GM12878 (cell line): ENCODE measurements around the gene EPHA8. TPM values are rescaled to one million over a fixed set of nuclear protein-coding genes. Genes with fewer than 3 reads are reported as not detected.

Source experiments
- ATAC-seq: fragments of 200-7000 bp; cut with Tn5 transposase; 3 replicates; pipeline ENCODE4 v1.9.1; 2020; ENCODE audit warnings: mild to moderate bottlenecking, moderate library complexity
- BruUV-seq: library from RNA; stranded (reverse); fragments of 400-500 nt; replicated peaks from 2 replicates; lab custom pipeline; 2021; lab: Mats Ljungman, UMichigan
- CTCF ChIA-PET: fragments of 300-600 bp; sonication (Branson Sonifier 250); formaldehyde crosslinking; extraction: SDS; loops from one replicate; lab custom pipeline; 2021; ENCODE audit warnings: inconsistent platforms; lab: Yijun Ruan, JAX
- POLR2A ChIA-PET: fragments of 350-600 bp; formaldehyde crosslinking; extraction: SDS; loops from one replicate; lab custom pipeline; 2021; ENCODE audit warnings: inconsistent platforms; lab: Charles Lee
- RAD21 ChIA-PET: fragments of 300-600 bp; sonication (Branson Sonifier 250); formaldehyde crosslinking; loops from one replicate; lab custom pipeline; 2023; ENCODE audit warnings: antibody characterized with exemption; ENCODE audit not compliant: unreplicated experiment; lab: Charles Lee
- SMC1A ChIA-PET: fragments of 300-600 bp; sonication (Branson Sonifier 250); formaldehyde crosslinking; loops from one replicate; lab custom pipeline; 2023; ENCODE audit not compliant: unreplicated experiment, uncharacterized antibody; lab: Charles Lee
- DNase-seq: peaks from one replicate; pipeline ENCODE4 v3.0.0-alpha.2; 2011; ENCODE audit warnings: low read depth, low spot score
- FAIRE-seq: peaks from 3 replicates; lab custom pipeline; 2011; peaks lifted over from hg19 to GRCh38; lab: Jason Lieb, UNC
- H2AFZ ChIP-seq: 2 replicates; pipeline ENCODE4 v1.6.0; 2011; ENCODE audit warnings: low read depth, low read length, control low read depth; ENCODE audit not compliant: control insufficient read depth
- H3K27ac ChIP-seq: 2 replicates; pipeline ENCODE4 v1.5.1; 2011; ENCODE audit warnings: control low read depth; ENCODE audit not compliant: control insufficient read depth, insufficient read depth
- H3K27me3 ChIP-seq, 2 experiments: replicated peaks in 1 of 2; 2 replicates each; pipeline versions ENCODE4 v1.6.0 to v1.6.1; 2011; ENCODE audit warnings: low read length in 1 of 2; ENCODE audit not compliant: control insufficient read depth in 2 of 2, insufficient read depth in 2 of 2
- H3K36me3 ChIP-seq, 2 experiments: 2 replicates each; pipeline ENCODE4 v1.5.1; 2011; ENCODE audit warnings: low read length in 1 of 2; ENCODE audit not compliant: control insufficient read depth in 2 of 2, insufficient read depth in 2 of 2
- H3K4me1 ChIP-seq: 2 replicates; pipeline ENCODE4 v1.6.1; 2011; ENCODE audit warnings: mild to moderate bottlenecking, low read length, moderate library complexity, mixed read lengths; ENCODE audit not compliant: control insufficient read depth, insufficient read depth
- H3K4me2 ChIP-seq: 2 replicates; pipeline ENCODE4 v1.6.0; 2011; ENCODE audit warnings: control low read depth; ENCODE audit not compliant: control insufficient read depth, insufficient read depth
- H3K4me3 ChIP-seq: fragments of 200-600 bp; sonication (generic); 2 replicates; pipeline ENCODE4 v1.5.1; 2016
- H3K79me2 ChIP-seq: 2 replicates; pipeline ENCODE4 v1.6.0; 2011; ENCODE audit warnings: low read length; ENCODE audit not compliant: control insufficient read depth, insufficient read depth
- H3K9ac ChIP-seq: 2 replicates; pipeline ENCODE4 v1.8.0; 2011; ENCODE audit warnings: low read length, control low read depth, mixed read lengths; ENCODE audit not compliant: control insufficient read depth, insufficient read depth
- H3K9me3 ChIP-seq: replicated peaks from 3 replicates; pipeline ENCODE4 v1.5.1; 2011; ENCODE audit warnings: mild to moderate bottlenecking, low read length; ENCODE audit not compliant: control insufficient read depth, insufficient read depth
- H4K20me1 ChIP-seq: 2 replicates; pipeline ENCODE4 v1.6.0; 2011; ENCODE audit not compliant: control insufficient read depth, insufficient read depth
- BACH1 ChIP-seq: fragments of 450-650 bp; IDR thresholded peaks from 2 replicates; pipeline ENCODE4 v1.6.1; 2017; ENCODE audit warnings: mild to moderate bottlenecking, borderline replicate concordance
- BHLHE40 ChIP-seq, 2 experiments: fragments of 450-650 bp in 1 of 2; IDR thresholded peaks; 2 replicates each; pipeline ENCODE4 v1.6.1; 2011 to 2017; ENCODE audit warnings: low read depth in 2 of 2, borderline replicate concordance in 1 of 2, improper control_type of control experiment in 1 of 2, low read length in 1 of 2, mild to moderate bottlenecking in 1 of 2
- CBX5 ChIP-seq: sonication (generic); IDR thresholded peaks from 2 replicates; pipeline ENCODE4 v1.6.1; 2016; ENCODE audit warnings: low read depth, moderate library complexity, mild to moderate bottlenecking, inconsistent platforms
- CEBPB ChIP-seq, 2 experiments: fragments of 150-350 bp in 1 of 2; IDR thresholded peaks; 2 replicates each; pipeline ENCODE4 v1.6.1; 2012 to 2014; ENCODE audit warnings: low read depth in 2 of 2, low read length in 2 of 2, borderline replicate concordance in 1 of 2, inconsistent platforms in 1 of 2
- CHD1 ChIP-seq: IDR thresholded peaks from 2 replicates; pipeline ENCODE4 v1.6.1; 2012; ENCODE audit warnings: low read depth, low read length, improper control_type of control experiment
- EZH2 ChIP-seq: IDR thresholded peaks from 2 replicates; pipeline ENCODE4 v1.6.1; 2012; ENCODE audit warnings: low read depth, mild to moderate bottlenecking, control low read depth, inconsistent platforms, low read length, borderline replicate concordance; ENCODE audit not compliant: control insufficient read depth
- HCFC1 ChIP-seq: fragments of 150-350 bp; IDR thresholded peaks from 2 replicates; pipeline ENCODE4 v1.6.1; 2014; ENCODE audit warnings: low read length
- IRF4 ChIP-seq: IDR thresholded peaks from 2 replicates; pipeline ENCODE4 v1.6.1; 2011; ENCODE audit warnings: low read depth, low read length
- JUNB ChIP-seq: IDR thresholded peaks from 2 replicates; pipeline ENCODE4 v1.6.1; 2016; ENCODE audit warnings: antibody characterized with exemption, mild to moderate bottlenecking
- NBN ChIP-seq: fragments of 450-650 bp; IDR thresholded peaks from 2 replicates; pipeline ENCODE4 v1.6.1; 2016
- NR2C2 ChIP-seq: IDR thresholded peaks from 2 replicates; pipeline ENCODE4 v1.6.1; 2011; ENCODE audit warnings: borderline replicate concordance, low read depth; ENCODE audit not compliant: control insufficient read depth, insufficient read length
- PAX5 ChIP-seq: IDR thresholded peaks from 2 replicates; pipeline ENCODE4 v1.6.1; 2011; ENCODE audit warnings: low read depth, low read length, borderline replicate concordance
- SIN3A ChIP-seq: IDR thresholded peaks from 2 replicates; pipeline ENCODE4 v1.6.1; 2012; ENCODE audit warnings: low read depth, low read length, improper control_type of control experiment
- ZBED1 ChIP-seq: IDR thresholded peaks from 2 replicates; pipeline ENCODE4 v1.6.1; 2016; ENCODE audit warnings: borderline replicate concordance
- WGBS: methylation state at CpG from one replicate; pipeline ENCODE4 v1.1.6; 2016; ENCODE audit warnings: low lambda C conversion rate; ENCODE audit not compliant: insufficient replicate concordance, insufficient coverage; ENCODE audit errors: missing lambda C conversion rate; 5-methylcytosine and 5-hydroxymethylcytosine counted together
- in situ Hi-C: fragments of 300-500 bp; cut with MboI; formaldehyde crosslinking; loops from 9 replicates; pipeline ENCODE4 v1.14.3; 2018; ENCODE audit warnings: mixed read lengths
- intact Hi-C: fragments of 100-400 bp; cut with micrococcal nuclease; formaldehyde crosslinking; loops from one replicate; pipeline ENCODE4 v1.14.2; 2022; ENCODE audit not compliant: unreplicated experiment
- polyA plus RNA-seq, 11 experiments: library from polyadenylated mRNA; depleted of rRNA in 4 of 11; unstranded in 6 of 11; stranded (reverse) in 5 of 11; fragments of >200 nt; fragmentation: Nextera tagmentation in 4 of 11; fragmentation: Illumina TruSeq in 1 of 11; extraction: Ambion mirVana in 4 of 11; extraction: Trizol in 1 of 11; gene quantifications; 1 replicate in 1 of 11; 2 replicates in 10 of 11; pipeline versions ENCODE4 v1.2.1 to v1.2.3, GENCODE V29; 2011 to 2016; ENCODE audit warnings: inconsistent platforms in 2 of 11, missing spikeins in 2 of 11, low read depth in 1 of 11
- total RNA-seq, 4 experiments: library from RNA; depleted of rRNA in 3 of 4; stranded (reverse); fragments of >200 nt in 3 of 4; fragmentation: Illumina TruSeq in 1 of 4; extraction: Trizol in 1 of 4; gene quantifications; 2 replicates each; pipeline versions ENCODE4 v1.2.1 to v1.2.3, GENCODE V29; 2013 to 2021
- TF ChIP-seq, protein P1 (sequence below): IDR thresholded peaks from 2 replicates; pipeline ENCODE4 v1.6.1; 2012; ENCODE audit warnings: low read depth, low read length, improper control_type of control experiment

EPHA8 gene
- total and polyA plus RNA-seq, 10 of the 15 experiments (the other 5 are each of a cell fraction or from before 2014, with no cell fraction given), result not detected

DNA sequence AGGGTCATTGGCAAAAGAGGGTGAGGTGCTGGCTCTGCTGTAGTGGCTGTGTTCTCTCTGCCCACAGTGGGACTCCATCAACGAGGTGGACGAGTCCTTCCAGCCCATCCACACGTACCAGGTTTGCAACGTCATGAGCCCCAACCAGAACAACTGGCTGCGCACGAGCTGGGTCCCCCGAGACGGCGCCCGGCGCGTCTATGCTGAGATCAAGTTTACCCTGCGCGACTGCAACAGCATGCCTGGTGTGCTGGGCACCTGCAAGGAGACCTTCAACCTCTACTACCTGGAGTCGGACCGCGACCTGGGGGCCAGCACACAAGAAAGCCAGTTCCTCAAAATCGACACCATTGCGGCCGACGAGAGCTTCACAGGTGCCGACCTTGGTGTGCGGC is 12.9 kb downstream of the EPHA8 start:
- no peaks in the 10 kb centered on the region for H4K20me1 ChIP-seq
- FAIRE-seq (no peak), ATAC-seq (no peak), DNase-seq (no peak)
- no peak overlapping the region for H3K27ac ChIP-seq
- no peak overlapping the region for H2AFZ ChIP-seq
- no peaks in the 10 kb centered on the region for H3K4me1 ChIP-seq
- POLR2A ChIA-PET, result no interaction called here
- no peaks in the 10 kb centered on the region for H3K79me2 ChIP-seq
- H3K4me2 ChIP-seq, result no peak overlapping the region
- RAD21 ChIA-PET, result no interaction called here
- H3K9me3 ChIP-seq, result peaks cover 2% of the 10 kb centered on the region; the same call in 1 of the 3 replicates
- CTCF ChIA-PET, result interaction anchor here (0.7 kb wide), 1 partner anchor 38 kb away, joined by 3 read pairs; no protein-coding TSS in a partner anchor
- no peaks in the 10 kb centered on the region for H3K36me3 ChIP-seq
- no peak overlapping the region for H3K4me3 ChIP-seq
- 76% methylated on average over 23 of the region's 23 CpGs for WGBS
- no peaks in the 10 kb centered on the region; a peak in 1 of 4 replicates for H3K27me3 ChIP-seq
- H3K9ac ChIP-seq, result no peak overlapping the region
- SMC1A ChIA-PET, result no interaction called here
- TF ChIP-seq HCFC1 (no peak), JUNB (no peak), PAX5 (no peak), NBN (no peak), SIN3A (no peak), CEBPB (IDR thresholded peaks at IDR 0.05; ENCODE audit: borderline replicate concordance in 1 of 2, low read depth in 2 of 2, low read length in 2 of 2) (no peak), BACH1 (no peak), IRF4 (no peak), CHD1 (no peak), ZBED1 (no peak), EZH2 (no peak), BHLHE40 (IDR thresholded peaks at IDR 0.05; ENCODE audit: borderline replicate concordance in 1 of 2, low read depth in 2 of 2, low read length in 1 of 2) (no peak), CBX5 (no peak), NR2C2 (no peak)
- TF ChIP-seq, protein P1, sequence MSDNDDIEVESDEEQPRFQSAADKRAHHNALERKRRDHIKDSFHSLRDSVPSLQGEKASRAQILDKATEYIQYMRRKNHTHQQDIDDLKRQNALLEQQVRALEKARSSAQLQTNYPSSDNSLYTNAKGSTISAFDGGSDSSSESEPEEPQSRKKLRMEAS, result no peak
- BruUV-seq, result no TSS peak
- intact Hi-C loops, result no loop called here
- in situ Hi-C loops, result no loop called here
